Left renal pelvis (tissue), 4 donors: ENCODE data around the gene CPA4. TPM values are rescaled to one million over a fixed set of nuclear protein-coding genes. Genes with fewer than 3 reads are reported as not detected.
"Not testable (repeated sequence)": the region's sequence is repeated elsewhere in the genome, so short reads cannot be mapped to it uniquely, and the experiment has no call there.

ENCODE experiments used
- DNase-seq, 4 donors: peaks; one replicate each; pipeline ENCODE4 v3.0.0-alpha.2; 2013; ENCODE audit warnings: low read depth in 4 of 4, low spot score in 3 of 4
- polyA plus RNA-seq, 4 donors: library from polyadenylated mRNA; unstranded; fragments of 120-200 nt; gene quantifications; one replicate each; pipeline ENCODE4 v1.2.1, GENCODE V29; 2013; ENCODE audit not compliant: insufficient read length in 4 of 4

The CPA4 gene
- polyA plus RNA-seq, 4 donors: 0.32 to 1.5 (median 0.36) TPM

DNA sequence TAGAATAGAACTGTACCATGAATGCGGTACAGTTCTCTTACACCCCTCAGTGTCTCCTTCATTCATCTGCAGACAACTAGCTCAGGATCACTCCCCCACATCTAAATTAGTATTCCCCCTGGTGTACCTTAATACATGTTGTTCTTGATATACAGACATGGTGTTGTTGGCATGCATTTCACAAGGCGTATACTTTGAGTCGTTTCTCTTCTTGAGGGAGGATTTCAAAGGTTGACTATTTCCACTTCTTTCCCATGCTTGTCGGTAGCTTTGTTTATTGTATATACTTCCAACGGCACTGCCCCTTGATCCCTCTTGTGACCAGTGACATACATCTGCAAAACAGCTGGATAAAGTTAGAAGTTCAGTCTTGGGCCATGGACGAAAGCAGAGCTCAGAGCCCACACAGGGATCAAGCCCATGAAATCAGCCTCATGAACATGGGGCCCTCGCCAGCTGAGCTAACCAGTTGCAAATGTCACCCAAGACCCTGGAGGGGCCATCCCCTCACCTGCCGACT is 8.6 kb downstream of the CPA4 start:
- no peak for DNase-seq

GRCh38 chr7:130302649-130303048 is 9.7 kb downstream of the CPA4 start:
- DNase-seq: no peak

GRCh38 chr7:130303127-130303526 is 10.2 kb downstream of the CPA4 start:
- no peak for DNase-seq

DNA sequence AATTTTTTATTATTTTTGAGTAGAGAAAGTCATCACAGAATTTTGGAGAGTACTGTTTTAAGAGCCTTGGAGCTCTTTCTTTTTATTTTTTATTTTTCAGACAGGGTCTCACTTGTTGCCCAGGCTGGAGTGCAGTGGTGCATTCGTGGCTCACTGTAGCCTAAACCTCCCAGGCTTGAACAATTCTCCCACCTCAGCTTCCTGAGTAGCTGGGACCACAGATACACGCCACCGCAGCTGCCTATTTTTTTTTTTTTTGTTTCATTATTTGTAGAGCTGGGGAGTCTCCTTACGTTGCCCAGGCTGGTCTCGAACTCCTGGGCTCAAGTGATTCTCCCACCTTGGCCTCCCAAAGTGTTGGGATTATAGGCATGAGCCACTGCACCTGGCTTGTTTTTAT is 10.6 kb downstream of the CPA4 start:
- no peak for DNase-seq

- DNase-seq: no peak
Observed at GRCh38 chr7:130303982-130304381, 11.0 kb downstream of the CPA4 start.

DNA sequence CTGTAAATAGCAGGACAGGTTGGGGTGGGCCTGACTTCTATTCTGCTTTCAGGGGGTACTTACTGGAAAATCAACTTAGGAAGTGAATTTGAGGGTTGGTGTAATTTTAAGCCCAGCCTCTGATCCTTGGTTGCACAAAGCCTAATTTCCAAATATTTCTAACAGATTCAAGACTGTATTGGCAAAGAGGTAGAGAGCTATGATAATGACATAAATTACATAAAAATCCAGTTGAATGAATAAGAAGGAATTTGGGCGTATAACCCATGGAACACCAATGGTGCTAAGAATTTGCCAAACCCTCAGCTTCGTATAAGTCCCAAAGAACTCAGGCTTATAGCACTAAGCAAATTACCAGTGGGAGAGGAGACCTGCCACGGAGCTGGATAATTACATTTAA is 11.9 kb downstream of the CPA4 start:
- DNase-seq: no peak

DNA sequence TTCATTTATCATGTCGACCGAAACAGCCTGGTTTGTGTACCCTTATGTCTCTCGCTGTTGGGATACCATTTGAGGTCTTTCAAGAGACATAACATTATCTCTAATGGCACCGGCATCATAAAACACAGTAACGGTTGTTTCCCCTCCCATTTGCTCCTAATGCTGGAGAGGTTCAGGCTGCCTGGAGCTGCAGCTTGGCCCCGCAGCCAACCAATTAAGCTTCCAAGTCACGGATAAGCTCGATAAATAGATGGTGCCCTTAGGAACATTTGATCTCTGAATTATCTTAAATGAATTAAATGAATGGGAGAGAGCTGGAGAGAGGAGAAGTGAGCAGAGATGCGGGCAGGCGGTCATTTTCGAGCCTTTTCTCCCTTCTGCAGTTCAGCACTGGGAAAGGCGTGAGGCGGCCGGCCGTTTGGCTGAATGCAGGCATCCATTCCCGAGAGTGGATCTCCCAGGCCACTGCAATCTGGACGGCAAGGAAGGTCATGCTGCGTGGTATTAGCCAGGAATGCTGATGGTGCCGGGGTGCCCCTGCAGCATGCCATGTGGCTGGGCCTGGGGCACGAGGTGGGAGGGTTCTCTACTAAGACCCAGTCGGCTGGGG is 12.6 kb downstream of the CPA4 start:
- DNase-seq: no peak

- DNase-seq: no peak
Observed at GRCh38 chr7:130309986-130310385, 17.0 kb downstream of the CPA4 start.

- DNase-seq: no peak
Observed at GRCh38 chr7:130314305-130314704, 21.3 kb downstream of the CPA4 start.

- no peak for DNase-seq
Observed at GRCh38 chr7:130319541-130319940, 26.6 kb downstream of the CPA4 start.

- DNase-seq: not testable (repeated sequence)
Observed at GRCh38 chr7:130321542-130322229, 28.7 kb downstream of the CPA4 start.

GRCh38 chr7:130322615-130323014 is 29.7 kb downstream of the CPA4 start:
- DNase-seq: no peak

DNA sequence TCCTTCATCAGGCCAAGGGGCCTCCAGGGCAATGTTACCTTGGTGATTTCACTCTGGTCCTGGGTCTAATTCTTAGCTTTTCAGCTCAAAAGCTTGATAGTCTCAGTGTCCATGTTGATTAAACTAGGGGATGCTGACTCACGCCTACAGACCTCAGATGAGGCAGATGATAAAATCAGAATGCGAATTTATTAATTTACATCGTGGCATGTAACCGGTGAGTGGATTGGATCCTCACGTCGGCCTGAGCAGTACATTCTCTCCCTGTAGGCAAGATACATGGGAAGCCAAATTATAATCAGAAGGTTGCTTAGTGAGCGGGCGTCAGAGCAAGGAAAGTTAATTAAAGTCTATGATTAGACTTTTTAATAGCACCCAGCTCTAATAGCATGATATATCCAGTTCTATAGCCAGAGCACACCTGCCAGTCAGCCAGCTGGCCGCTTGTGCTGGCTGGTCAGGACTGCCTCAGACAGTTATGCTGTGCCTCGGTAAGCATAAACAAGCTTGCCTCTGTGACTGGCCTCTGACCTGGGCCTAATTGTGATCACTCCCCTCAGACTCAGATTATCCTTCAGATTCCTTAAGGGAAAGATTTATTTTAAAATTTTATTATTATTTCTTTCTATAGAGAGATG is 31.5 kb downstream of the CPA4 start:
- DNase-seq: no peak

GRCh38 chr7:130329681-130330080 is 36.7 kb downstream of the CPA4 start:
- DNase-seq: no peak

DNA sequence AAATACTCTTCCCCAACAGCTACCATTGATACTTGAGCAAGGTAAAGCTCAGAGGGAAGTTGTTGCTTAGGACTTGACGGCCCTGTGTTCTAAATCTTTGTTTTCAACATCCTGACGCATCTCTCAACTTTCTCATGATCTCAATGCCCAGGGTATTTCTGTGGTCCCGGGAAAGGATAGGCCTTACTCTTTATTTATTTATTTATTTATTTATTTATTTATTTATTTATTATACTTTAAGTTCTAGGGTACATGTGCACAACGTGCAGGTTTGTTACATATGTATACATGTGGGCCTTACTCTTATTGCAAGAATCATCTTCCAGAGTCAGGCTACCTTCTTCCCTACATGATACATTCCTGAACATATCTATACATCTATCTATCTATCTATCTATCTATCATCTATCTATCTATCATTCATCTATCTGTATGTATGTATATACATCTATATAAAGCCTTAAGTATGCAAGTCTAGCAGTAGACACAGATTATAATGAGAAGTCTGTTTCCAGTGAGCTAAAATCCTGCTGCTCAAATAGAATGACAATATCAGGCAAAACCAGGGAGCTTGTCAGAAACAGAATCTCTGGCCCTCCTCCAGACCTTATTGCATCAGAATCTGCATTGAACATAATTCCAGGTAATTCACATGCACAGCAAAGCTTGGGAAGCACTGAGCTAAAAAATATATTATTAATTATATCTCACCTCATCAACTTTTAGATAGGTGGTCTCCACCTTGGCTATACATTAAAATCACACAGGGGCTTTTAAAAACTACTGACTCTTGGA is 39.5 kb downstream of the CPA4 start:
- DNase-seq: no peak

DNA sequence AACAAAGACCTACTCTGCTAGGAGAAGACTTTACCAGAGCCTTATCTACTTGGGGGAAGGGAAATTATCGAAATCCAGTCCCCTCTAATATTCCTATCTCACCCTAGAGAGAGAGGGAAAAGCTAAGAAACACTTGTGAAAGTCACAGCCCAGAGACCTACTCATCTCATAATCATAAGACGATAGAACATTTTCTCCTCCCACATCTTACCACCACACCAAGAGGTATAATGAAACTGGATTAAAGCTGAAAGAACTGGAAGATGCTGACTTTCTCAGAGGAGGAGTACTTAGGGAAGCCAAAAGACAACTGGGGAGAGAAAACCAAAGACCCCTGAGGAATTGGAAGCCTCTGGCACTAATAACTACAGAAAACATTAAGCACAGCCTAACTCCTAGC is 40.9 kb downstream of the CPA4 start:
- no peak for DNase-seq

DNA sequence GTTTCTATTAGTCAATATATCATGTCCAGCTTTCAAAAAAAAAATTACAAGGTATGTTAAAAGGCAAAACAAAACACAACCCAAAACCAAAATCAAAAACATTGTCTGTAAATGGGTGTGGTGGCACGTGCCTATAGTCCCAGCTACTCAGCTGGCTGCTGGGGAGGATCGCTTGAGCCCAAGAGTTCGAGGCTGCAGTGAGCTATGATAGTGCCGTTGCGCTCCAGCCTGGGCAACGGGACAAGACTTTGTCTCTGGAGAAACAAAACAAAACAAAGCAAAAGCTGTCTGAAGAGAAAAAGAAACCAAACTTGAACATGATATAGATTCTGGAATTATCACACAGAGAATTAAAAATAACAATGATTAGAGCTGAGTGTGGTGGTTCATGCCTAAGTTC is 41.3 kb downstream of the CPA4 start:
- DNase-seq: no peak

DNA sequence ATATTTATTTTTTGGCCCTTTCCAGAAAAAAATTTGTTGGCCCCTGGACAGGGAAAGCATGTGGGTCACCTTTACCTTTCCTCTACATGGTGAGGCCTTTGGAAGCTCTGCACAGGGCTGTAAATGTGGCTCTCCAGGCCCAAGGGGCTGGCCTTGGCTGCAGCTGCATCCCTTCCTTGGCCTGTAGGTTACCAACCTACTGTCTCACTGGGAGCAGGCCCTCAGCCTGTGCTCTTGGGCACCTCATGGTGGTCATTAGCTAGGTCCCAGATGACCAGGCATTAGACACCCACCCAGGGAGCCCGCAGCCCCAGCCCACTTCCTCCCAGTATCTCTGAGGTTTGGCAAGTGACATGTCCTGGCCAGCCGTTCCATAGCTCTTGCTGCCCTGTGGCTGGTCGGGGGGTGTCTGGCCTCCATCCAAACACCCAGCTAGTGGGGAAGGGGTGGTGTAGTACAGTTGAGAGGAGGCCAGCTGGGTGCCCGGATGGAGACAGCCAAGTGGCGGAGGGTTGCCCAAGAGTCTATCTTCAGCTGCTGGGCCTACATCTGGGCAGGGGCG is 44.5 kb downstream of the CPA4 start:
- DNase-seq: no peak

DNA sequence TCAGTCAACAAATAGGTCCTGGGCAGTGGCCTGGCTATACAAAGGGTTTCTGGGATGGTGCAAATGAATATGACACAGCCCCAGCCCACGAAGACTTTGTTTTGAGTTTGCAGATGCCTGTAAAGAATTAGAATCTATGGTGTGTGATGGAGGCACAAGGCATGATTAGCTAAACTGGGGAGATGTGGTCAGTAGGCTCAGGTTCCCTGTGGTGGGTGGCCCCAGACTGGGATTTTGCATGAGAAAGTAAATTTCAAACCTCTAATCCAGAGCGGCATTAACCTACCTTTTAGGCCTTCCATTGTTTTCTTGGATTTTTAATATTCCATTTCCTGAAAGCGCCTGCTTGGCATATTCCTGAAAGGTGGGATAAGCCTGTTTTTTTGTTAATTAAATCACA is 45.3 kb downstream of the CPA4 start:
- DNase-seq: no peak

GRCh38 chr7:130341882-130342281 is 48.9 kb downstream of the CPA4 start:
- no peak for DNase-seq
